Activated T-cell treated with anti-CD3 and anti-CD28 coated beads, Interleukin-2, amount 50 U/mL, for 4 hours (primary cell): ENCODE results near the gene DOCK2. TPM values are rescaled to one million over a fixed set of nuclear protein-coding genes. Genes with fewer than 3 reads are reported as not detected.
"Not testable (repeated sequence)": the region's sequence is repeated elsewhere in the genome, so short reads cannot be mapped to it uniquely, and the experiment has no call there.

ENCODE experiments used
- ATAC-seq, 2 donors: fragments of 200-7000 bp; cut with Tn5 transposase; one replicate each; pipeline ENCODE4 v1.10.0; 2021
- DNase-seq: peaks from one replicate; pipeline ENCODE4 v3.0.0-alpha.2; 2020
- H3K27me3 Mint-ChIP-seq: one replicate; pipeline ENCODE4 v1.8.0; 2021; ENCODE audit warnings: low read depth, mixed read lengths
- H3K36me3 Mint-ChIP-seq: one replicate; pipeline ENCODE4 v1.8.0; 2022; ENCODE audit warnings: mixed read lengths; ENCODE audit not compliant: insufficient read depth
- H3K4me1 Mint-ChIP-seq: one replicate; pipeline ENCODE4 v1.8.0; 2021; ENCODE audit warnings: low read depth, mixed read lengths
- H3K4me3 Mint-ChIP-seq: one replicate; pipeline ENCODE4 v1.8.0; 2021; ENCODE audit warnings: mild to moderate bottlenecking, moderate library complexity, mixed read lengths
- H3K9me3 Mint-ChIP-seq: one replicate; pipeline ENCODE4 v1.8.0; 2021; ENCODE audit warnings: mixed read lengths
- total RNA-seq, 3 donors: library from RNA; stranded (reverse); gene quantifications; one replicate each; pipeline ENCODE4 v1.2.1, GENCODE V29; 2021

Gene DOCK2
- total RNA-seq, 3 donors from 2014 or later, result 128 to 134 (median 132) TPM

GRCh38 chr5:169817031-169817430, 180.0 kb downstream of the DOCK2 start:
- Mint-ChIP-seq H3K4me1 (no peaks in the 10 kb centered on the region), H3K9me3 (no peaks in the 10 kb centered on the region), H3K27me3 (no peaks in the 10 kb centered on the region), H3K36me3 (peaks cover 55% of the 10 kb centered on the region), H3K4me3 (no peak overlapping the region)
- ATAC-seq (no peak), DNase-seq (no peak)

- H3K4me1 Mint-ChIP-seq, result peaks cover 11% of the 10 kb centered on the region
- no peak for DNase-seq
- no peaks in the 10 kb centered on the region for H3K9me3 Mint-ChIP-seq
- no peak for ATAC-seq
- no peaks in the 10 kb centered on the region for H3K27me3 Mint-ChIP-seq
- H3K4me3 Mint-ChIP-seq, result no peak overlapping the region
- peaks cover 38% of the 10 kb centered on the region for H3K36me3 Mint-ChIP-seq
Observed at GRCh38 chr5:169826618-169827017, 189.5 kb downstream of the DOCK2 start.

GRCh38 chr5:169827769-169828168, 190.7 kb downstream of the DOCK2 start:
- Mint-ChIP-seq H3K4me1 (peaks cover 11% of the 10 kb centered on the region), H3K27me3 (no peaks in the 10 kb centered on the region), H3K9me3 (no peaks in the 10 kb centered on the region), H3K4me3 (no peak overlapping the region), H3K36me3 (peaks cover 37% of the 10 kb centered on the region)
- DNase-seq (no peak), ATAC-seq (no peak)

- no peaks in the 10 kb centered on the region for H3K27me3 Mint-ChIP-seq
- peaks cover 39% of the 10 kb centered on the region for H3K36me3 Mint-ChIP-seq
- H3K4me1 Mint-ChIP-seq, result peaks cover 11% of the 10 kb centered on the region
- no peak overlapping the region for H3K4me3 Mint-ChIP-seq
- DNase-seq, result no peak
- no peaks in the 10 kb centered on the region for H3K9me3 Mint-ChIP-seq
- peak in 1 of 2 donors; percentile 48 for ATAC-seq
Observed at GRCh38 chr5:169828385-169828784, 191.3 kb downstream of the DOCK2 start.

- Mint-ChIP-seq H3K4me1 (peaks cover 15% of the 10 kb centered on the region), H3K36me3 (peaks cover 29% of the 10 kb centered on the region), H3K4me3 (no peak overlapping the region), H3K27me3 (no peaks in the 10 kb centered on the region), H3K9me3 (no peaks in the 10 kb centered on the region)
- DNase-seq (no peak), ATAC-seq (no peak)
Observed at GRCh38 chr5:169831331-169831730, 194.3 kb downstream of the DOCK2 start.

GRCh38 chr5:169832304-169832703, 195.2 kb downstream of the DOCK2 start:
- Mint-ChIP-seq H3K4me1 (peaks cover 14% of the 10 kb centered on the region), H3K27me3 (no peaks in the 10 kb centered on the region), H3K36me3 (peaks cover 32% of the 10 kb centered on the region), H3K9me3 (no peaks in the 10 kb centered on the region), H3K4me3 (no peak overlapping the region)
- no peak for ATAC-seq
- no peak for DNase-seq

GRCh38 chr5:169832845-169833244, 195.8 kb downstream of the DOCK2 start:
- DNase-seq (no peak), ATAC-seq (no peak)
- Mint-ChIP-seq H3K36me3 (peaks cover 32% of the 10 kb centered on the region), H3K4me3 (no peak overlapping the region), H3K9me3 (no peaks in the 10 kb centered on the region), H3K4me1 (peaks cover 13% of the 10 kb centered on the region), H3K27me3 (no peaks in the 10 kb centered on the region)

GRCh38 chr5:169833681-169834292, 196.7 kb downstream of the DOCK2 start:
- DNase-seq, H3K4me1 Mint-ChIP-seq, ATAC-seq, H3K4me3 Mint-ChIP-seq, H3K9me3 Mint-ChIP-seq, H3K27me3 Mint-ChIP-seq: not testable (repeated sequence)
- H3K36me3 Mint-ChIP-seq, result peaks cover 35% of the 10 kb centered on the region

GRCh38 chr5:169834540-169834939, 197.5 kb downstream of the DOCK2 start:
- DNase-seq, H3K27me3 Mint-ChIP-seq, H3K4me3 Mint-ChIP-seq, H3K9me3 Mint-ChIP-seq, H3K4me1 Mint-ChIP-seq, ATAC-seq: not testable (repeated sequence)
- peaks cover 39% of the 10 kb centered on the region for H3K36me3 Mint-ChIP-seq

GRCh38 chr5:169836835-169837536, 199.9 kb downstream of the DOCK2 start:
- ATAC-seq, result no peak
- peaks cover 57% of the 10 kb centered on the region for H3K36me3 Mint-ChIP-seq
- no peak overlapping the region for H3K4me3 Mint-ChIP-seq
- H3K27me3 Mint-ChIP-seq, result no peaks in the 10 kb centered on the region
- H3K9me3 Mint-ChIP-seq, result no peaks in the 10 kb centered on the region
- peaks cover 8% of the 10 kb centered on the region for H3K4me1 Mint-ChIP-seq
- no peak for DNase-seq

GRCh38 chr5:169837686-169838085, 200.6 kb downstream of the DOCK2 start:
- Mint-ChIP-seq H3K9me3 (no peaks in the 10 kb centered on the region), H3K36me3 (peaks cover 61% of the 10 kb centered on the region), H3K4me3 (no peak overlapping the region), H3K27me3 (no peaks in the 10 kb centered on the region), H3K4me1 (peaks cover 8% of the 10 kb centered on the region)
- ATAC-seq (no peak), DNase-seq (no peak)

- no peak for DNase-seq
- Mint-ChIP-seq H3K4me3 (no peak overlapping the region), H3K9me3 (no peaks in the 10 kb centered on the region), H3K27me3 (no peaks in the 10 kb centered on the region), H3K4me1 (peaks cover 8% of the 10 kb centered on the region), H3K36me3 (peaks cover 62% of the 10 kb centered on the region)
- ATAC-seq, result peak; percentile 40 to 41
Observed at GRCh38 chr5:169838688-169839087, 201.6 kb downstream of the DOCK2 start.

- no peaks in the 10 kb centered on the region for H3K27me3 Mint-ChIP-seq
- no peaks in the 10 kb centered on the region for H3K9me3 Mint-ChIP-seq
- H3K36me3 Mint-ChIP-seq, result peaks cover 73% of the 10 kb centered on the region
- H3K4me3 Mint-ChIP-seq, result no peak overlapping the region
- peaks cover 3% of the 10 kb centered on the region for H3K4me1 Mint-ChIP-seq
- ATAC-seq, result no peak
- no peak for DNase-seq
Observed at GRCh38 chr5:169840405-169840804, 203.3 kb downstream of the DOCK2 start.

GRCh38 chr5:169842699-169843098, 205.6 kb downstream of the DOCK2 start:
- H3K9me3 Mint-ChIP-seq, result peaks cover 3% of the 10 kb centered on the region
- H3K27me3 Mint-ChIP-seq, result no peaks in the 10 kb centered on the region
- peaks cover 3% of the 10 kb centered on the region for H3K4me1 Mint-ChIP-seq
- H3K4me3 Mint-ChIP-seq, result no peak overlapping the region
- DNase-seq, result no peak
- peaks cover 80% of the 10 kb centered on the region for H3K36me3 Mint-ChIP-seq
- ATAC-seq, result no peak

- Mint-ChIP-seq H3K36me3 (peaks cover 81% of the 10 kb centered on the region), H3K27me3 (no peaks in the 10 kb centered on the region), H3K9me3 (peaks cover 35% of the 10 kb centered on the region), H3K4me1 (peaks cover 3% of the 10 kb centered on the region), H3K4me3 (no peak overlapping the region)
- ATAC-seq, result no peak
- DNase-seq, result no peak
Observed at GRCh38 chr5:169847519-169847918, 210.4 kb downstream of the DOCK2 start.
